HepG2 (cell line): ENCODE results near the gene AP1G1. TPM values are rescaled to one million over a fixed set of nuclear protein-coding genes. Genes with fewer than 3 reads are reported as not detected.

Source experiments
- BHLHE40 ChIP-seq: IDR thresholded peaks from 2 replicates; pipeline ENCODE4 v1.6.1; 2011; ENCODE audit warnings: low read length, improper control_type of control experiment
- FOSL1 ChIP-seq: sonication (generic); formaldehyde crosslinking; IDR thresholded peaks from 2 replicates; pipeline ENCODE4 v1.9.0; 2021; ENCODE audit warnings: missing genetic modification reagents, borderline replicate concordance
- ISX ChIP-seq: sonication (generic); formaldehyde crosslinking; conservative IDR thresholded peaks from 2 replicates; pipeline ENCODE4 v1.5.0; 2020; ENCODE audit warnings: missing genetic modification reagents
- MTF1 ChIP-seq: sonication (generic); formaldehyde crosslinking; IDR thresholded peaks from 2 replicates; pipeline ENCODE4 v1.5.0; 2020; ENCODE audit warnings: missing genetic modification reagents
- NFE2L1 ChIP-seq: sonication (generic); formaldehyde crosslinking; IDR thresholded peaks from 2 replicates; pipeline ENCODE4 v1.4.0; 2020; ENCODE audit warnings: missing genetic modification reagents, mild to moderate bottlenecking, borderline replicate concordance
- PITX1 ChIP-seq: sonication (generic); formaldehyde crosslinking; IDR thresholded peaks from 2 replicates; pipeline ENCODE4 v1.5.1; 2020; ENCODE audit warnings: mild to moderate bottlenecking, missing genetic modification reagents
- RFXAP ChIP-seq: sonication (generic); formaldehyde crosslinking; IDR thresholded peaks from 2 replicates; pipeline ENCODE4 v1.4.0; 2020; ENCODE audit warnings: missing genetic modification reagents, borderline replicate concordance
- THYN1 ChIP-seq: sonication (generic); formaldehyde crosslinking; IDR thresholded peaks from 2 replicates; pipeline ENCODE4 v1.8.1; 2023; ENCODE audit warnings: low read depth, mild to moderate bottlenecking, moderate library complexity, missing genetic modification reagents, borderline replicate concordance
- ZBTB7A ChIP-seq: sonication (generic); formaldehyde crosslinking; IDR thresholded peaks from 2 replicates; pipeline ENCODE4 v1.8.0; 2022; ENCODE audit warnings: mild to moderate bottlenecking, missing genetic modification reagents
- ZNF207 ChIP-seq: fragments of 450-650 bp; IDR thresholded peaks from 2 replicates; pipeline ENCODE4 v1.6.1; 2016; ENCODE audit warnings: antibody characterized with exemption, borderline replicate concordance
- ZNF530 ChIP-seq: sonication (generic); formaldehyde crosslinking; IDR thresholded peaks from 2 replicates; pipeline ENCODE4 v1.5.0; 2020; ENCODE audit warnings: low read depth, mild to moderate bottlenecking, missing genetic modification reagents
- ZNF607 ChIP-seq: sonication (generic); formaldehyde crosslinking; IDR thresholded peaks from 2 replicates; pipeline ENCODE4 v1.5.1; 2020; ENCODE audit warnings: missing genetic modification reagents, mild to moderate bottlenecking, borderline replicate concordance
- ZNF713 ChIP-seq: sonication (generic); formaldehyde crosslinking; IDR thresholded peaks from 2 replicates; pipeline ENCODE4 v1.4.0; 2020; ENCODE audit warnings: mild to moderate bottlenecking, missing genetic modification reagents
- polyA plus RNA-seq, 8 experiments: library from polyadenylated mRNA; depleted of rRNA in 3 of 8; stranded (reverse) in 7 of 8; unstranded in 1 of 8; fragments of >200 nt; fragmentation: Illumina TruSeq in 4 of 8; extraction: Trizol in 4 of 8; gene quantifications; 2 replicates each; pipeline versions ENCODE4 v1.2.1 to v1.2.3, GENCODE V29; 2011 to 2016; ENCODE audit warnings: low read depth in 4 of 8, missing spikeins in 1 of 8, mixed read lengths in 1 of 8; ENCODE audit not compliant: insufficient read depth in 1 of 8
- total RNA-seq, 5 experiments: library from RNA; depleted of rRNA; stranded (reverse); fragments of >200 nt; fragmentation: Illumina TruSeq; extraction: Trizol; gene quantifications; 2 replicates each; pipeline ENCODE4 v1.2.3, GENCODE V29; 2016; ENCODE audit warnings: low read depth in 1 of 5
- TF ChIP-seq, protein P1 (sequence below): IDR thresholded peaks from 2 replicates; pipeline ENCODE4 v1.6.1; 2016; ENCODE audit warnings: missing compliant biosample characterization, missing genetic modification reagents, borderline replicate concordance
- TF ChIP-seq, protein P2 (sequence below): sonication (generic); formaldehyde crosslinking; IDR thresholded peaks from 2 replicates; pipeline ENCODE4 v1.4.0; 2020; ENCODE audit warnings: mild to moderate bottlenecking, missing genetic modification reagents
- TF ChIP-seq, protein P3 (sequence below): sonication (generic); formaldehyde crosslinking; IDR thresholded peaks from 2 replicates; pipeline ENCODE4; 2020; ENCODE audit warnings: missing genetic modification reagents, mild to moderate bottlenecking, borderline replicate concordance
- TF ChIP-seq, protein P4 (sequence below): sonication (generic); formaldehyde crosslinking; IDR thresholded peaks from 2 replicates; pipeline ENCODE4 v1.9.0; 2021; ENCODE audit warnings: missing genetic modification reagents, mild to moderate bottlenecking, borderline replicate concordance
- TF ChIP-seq, protein P5 (sequence below): sonication (generic); formaldehyde crosslinking; IDR thresholded peaks from 2 replicates; pipeline ENCODE4 v1.9.0; 2021; ENCODE audit warnings: missing genetic modification reagents, borderline replicate concordance

AP1G1 gene
- total and polyA plus RNA-seq, 2 of the 13 experiments (the other 11 are each of a cell fraction or from before 2014, with no cell fraction given): 62.2 to 66.2 TPM

DNA sequence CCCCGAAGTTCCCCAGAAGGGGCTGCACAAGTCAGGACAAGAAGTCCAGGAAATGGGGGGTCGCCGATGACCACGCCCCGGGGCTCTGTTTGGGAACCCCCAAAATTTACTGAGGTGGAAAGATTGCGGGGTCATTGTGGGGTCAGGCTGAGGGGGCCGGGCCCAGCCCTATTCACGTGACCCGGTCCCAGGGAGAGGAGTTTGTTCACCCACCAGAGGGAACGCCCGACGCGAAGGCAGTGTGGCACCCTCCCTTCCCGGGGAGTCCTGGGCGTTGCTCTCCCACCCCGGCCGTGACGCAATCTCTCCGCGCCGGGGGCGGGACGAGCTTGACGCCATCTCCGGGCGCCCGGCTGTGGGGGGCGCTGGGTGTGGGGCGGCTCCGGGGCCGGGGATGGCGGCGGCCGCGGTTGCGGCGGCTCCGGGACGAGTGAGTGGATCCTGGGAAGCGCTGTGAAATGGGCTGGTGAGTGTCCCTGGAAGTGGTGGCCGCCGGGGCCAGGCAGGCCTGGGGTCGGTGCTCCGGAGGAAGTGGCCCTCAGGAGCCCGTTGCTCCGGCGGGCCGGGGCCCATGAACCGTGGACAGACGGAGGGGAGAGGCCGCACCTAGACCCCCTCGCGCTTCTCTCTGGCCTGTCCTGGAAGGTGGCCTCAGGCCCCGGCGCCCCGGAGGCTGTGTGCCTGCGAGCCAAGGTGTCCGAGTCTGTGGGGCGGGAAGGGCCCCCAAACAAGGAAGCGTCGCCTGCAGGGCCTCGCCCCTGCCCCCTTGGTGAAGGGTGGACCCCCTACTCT is 37.2 kb upstream of the AP1G1 start, which contains the start of gene ATXN1L (continued):
- peak; percentile 86 for TF ChIP-seq RFXAP (CRISPR knock-in tag)
- TF ChIP-seq, protein P1, sequence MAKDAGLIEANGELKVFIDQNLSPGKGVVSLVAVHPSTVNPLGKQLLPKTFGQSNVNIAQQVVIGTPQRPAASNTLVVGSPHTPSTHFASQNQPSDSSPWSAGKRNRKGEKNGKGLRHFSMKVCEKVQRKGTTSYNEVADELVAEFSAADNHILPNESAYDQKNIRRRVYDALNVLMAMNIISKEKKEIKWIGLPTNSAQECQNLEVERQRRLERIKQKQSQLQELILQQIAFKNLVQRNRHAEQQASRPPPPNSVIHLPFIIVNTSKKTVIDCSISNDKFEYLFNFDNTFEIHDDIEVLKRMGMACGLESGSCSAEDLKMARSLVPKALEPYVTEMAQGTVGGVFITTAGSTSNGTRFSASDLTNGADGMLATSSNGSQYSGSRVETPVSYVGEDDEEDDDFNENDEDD (CRISPR knock-in tag): peak; percentile 47; the same call in 1 of the 2 replicates
- TF ChIP-seq ZBTB7A: no peak
- TF ChIP-seq, protein P2, sequence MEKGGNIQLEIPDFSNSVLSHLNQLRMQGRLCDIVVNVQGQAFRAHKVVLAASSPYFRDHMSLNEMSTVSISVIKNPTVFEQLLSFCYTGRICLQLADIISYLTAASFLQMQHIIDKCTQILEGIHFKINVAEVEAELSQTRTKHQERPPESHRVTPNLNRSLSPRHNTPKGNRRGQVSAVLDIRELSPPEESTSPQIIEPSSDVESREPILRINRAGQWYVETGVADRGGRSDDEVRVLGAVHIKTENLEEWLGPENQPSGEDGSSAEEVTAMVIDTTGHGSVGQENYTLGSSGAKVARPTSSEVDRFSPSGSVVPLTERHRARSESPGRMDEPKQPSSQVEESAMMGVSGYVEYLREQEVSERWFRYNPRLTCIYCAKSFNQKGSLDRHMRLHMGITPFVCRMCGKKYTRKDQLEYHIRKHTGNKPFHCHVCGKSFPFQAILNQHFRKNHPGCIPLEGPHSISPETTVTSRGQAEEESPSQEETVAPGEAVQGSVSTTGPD (CRISPR knock-in tag): peak; percentile 57; the same call in 1 of the 2 replicates
- peak; percentile 83 for TF ChIP-seq ZNF607 (CRISPR knock-in tag)
- TF ChIP-seq, protein P3, sequence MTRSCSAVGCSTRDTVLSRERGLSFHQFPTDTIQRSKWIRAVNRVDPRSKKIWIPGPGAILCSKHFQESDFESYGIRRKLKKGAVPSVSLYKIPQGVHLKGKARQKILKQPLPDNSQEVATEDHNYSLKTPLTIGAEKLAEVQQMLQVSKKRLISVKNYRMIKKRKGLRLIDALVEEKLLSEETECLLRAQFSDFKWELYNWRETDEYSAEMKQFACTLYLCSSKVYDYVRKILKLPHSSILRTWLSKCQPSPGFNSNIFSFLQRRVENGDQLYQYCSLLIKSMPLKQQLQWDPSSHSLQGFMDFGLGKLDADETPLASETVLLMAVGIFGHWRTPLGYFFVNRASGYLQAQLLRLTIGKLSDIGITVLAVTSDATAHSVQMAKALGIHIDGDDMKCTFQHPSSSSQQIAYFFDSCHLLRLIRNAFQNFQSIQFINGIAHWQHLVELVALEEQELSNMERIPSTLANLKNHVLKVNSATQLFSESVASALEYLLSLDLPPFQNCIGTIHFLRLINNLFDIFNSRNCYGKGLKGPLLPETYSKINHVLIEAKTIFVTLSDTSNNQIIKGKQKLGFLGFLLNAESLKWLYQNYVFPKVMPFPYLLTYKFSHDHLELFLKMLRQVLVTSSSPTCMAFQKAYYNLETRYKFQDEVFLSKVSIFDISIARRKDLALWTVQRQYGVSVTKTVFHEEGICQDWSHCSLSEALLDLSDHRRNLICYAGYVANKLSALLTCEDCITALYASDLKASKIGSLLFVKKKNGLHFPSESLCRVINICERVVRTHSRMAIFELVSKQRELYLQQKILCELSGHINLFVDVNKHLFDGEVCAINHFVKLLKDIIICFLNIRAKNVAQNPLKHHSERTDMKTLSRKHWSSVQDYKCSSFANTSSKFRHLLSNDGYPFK: no peak; the same call in 1 of the 2 replicates
- TF ChIP-seq, protein P4, sequence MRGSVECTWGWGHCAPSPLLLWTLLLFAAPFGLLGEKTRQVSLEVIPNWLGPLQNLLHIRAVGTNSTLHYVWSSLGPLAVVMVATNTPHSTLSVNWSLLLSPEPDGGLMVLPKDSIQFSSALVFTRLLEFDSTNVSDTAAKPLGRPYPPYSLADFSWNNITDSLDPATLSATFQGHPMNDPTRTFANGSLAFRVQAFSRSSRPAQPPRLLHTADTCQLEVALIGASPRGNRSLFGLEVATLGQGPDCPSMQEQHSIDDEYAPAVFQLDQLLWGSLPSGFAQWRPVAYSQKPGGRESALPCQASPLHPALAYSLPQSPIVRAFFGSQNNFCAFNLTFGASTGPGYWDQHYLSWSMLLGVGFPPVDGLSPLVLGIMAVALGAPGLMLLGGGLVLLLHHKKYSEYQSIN (CRISPR knock-in tag): no peak
- 0 out of 2 replicates have a peak, but pooled peaks have one; percentile 76 for TF ChIP-seq NFE2L1 (CRISPR knock-in tag)
- TF ChIP-seq BHLHE40: peak; percentile 88
- peak; percentile 53; the same call in 1 of the 2 replicates for TF ChIP-seq PITX1 (CRISPR knock-in tag)
- TF ChIP-seq THYN1 (CRISPR knock-in tag): peak; percentile 36; the same call in 1 of the 2 replicates
- TF ChIP-seq MTF1 (CRISPR knock-in tag): peak; percentile 79; the same call in 1 of the 2 replicates
- no peak for TF ChIP-seq FOSL1 (CRISPR knock-in tag)
- TF ChIP-seq, protein P5, sequence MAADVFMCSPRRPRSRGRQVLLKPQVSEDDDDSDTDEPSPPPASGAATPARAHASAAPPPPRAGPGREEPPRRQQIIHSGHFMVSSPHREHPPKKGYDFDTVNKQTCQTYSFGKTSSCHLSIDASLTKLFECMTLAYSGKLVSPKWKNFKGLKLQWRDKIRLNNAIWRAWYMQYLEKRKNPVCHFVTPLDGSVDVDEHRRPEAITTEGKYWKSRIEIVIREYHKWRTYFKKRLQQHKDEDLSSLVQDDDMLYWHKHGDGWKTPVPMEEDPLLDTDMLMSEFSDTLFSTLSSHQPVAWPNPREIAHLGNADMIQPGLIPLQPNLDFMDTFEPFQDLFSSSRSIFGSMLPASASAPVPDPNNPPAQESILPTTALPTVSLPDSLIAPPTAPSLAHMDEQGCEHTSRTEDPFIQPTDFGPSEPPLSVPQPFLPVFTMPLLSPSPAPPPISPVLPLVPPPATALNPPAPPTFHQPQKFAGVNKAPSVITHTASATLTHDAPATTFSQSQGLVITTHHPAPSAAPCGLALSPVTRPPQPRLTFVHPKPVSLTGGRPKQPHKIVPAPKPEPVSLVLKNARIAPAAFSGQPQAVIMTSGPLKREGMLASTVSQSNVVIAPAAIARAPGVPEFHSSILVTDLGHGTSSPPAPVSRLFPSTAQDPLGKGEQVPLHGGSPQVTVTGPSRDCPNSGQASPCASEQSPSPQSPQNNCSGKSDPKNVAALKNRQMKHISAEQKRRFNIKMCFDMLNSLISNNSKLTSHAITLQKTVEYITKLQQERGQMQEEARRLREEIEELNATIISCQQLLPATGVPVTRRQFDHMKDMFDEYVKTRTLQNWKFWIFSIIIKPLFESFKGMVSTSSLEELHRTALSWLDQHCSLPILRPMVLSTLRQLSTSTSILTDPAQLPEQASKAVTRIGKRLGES (CRISPR knock-in tag): peak; percentile 47; the same call in 1 of the 2 replicates
- TF ChIP-seq ZNF530 (CRISPR knock-in tag): no peak
- TF ChIP-seq ZNF713 (CRISPR knock-in tag): no peak
- no peak for TF ChIP-seq ZNF207
- TF ChIP-seq ISX (CRISPR knock-in tag): peak; percentile 15; the same call in 1 of the 2 replicates
